Measurements from ENCODE around the gene NTRK2.

DNA sequence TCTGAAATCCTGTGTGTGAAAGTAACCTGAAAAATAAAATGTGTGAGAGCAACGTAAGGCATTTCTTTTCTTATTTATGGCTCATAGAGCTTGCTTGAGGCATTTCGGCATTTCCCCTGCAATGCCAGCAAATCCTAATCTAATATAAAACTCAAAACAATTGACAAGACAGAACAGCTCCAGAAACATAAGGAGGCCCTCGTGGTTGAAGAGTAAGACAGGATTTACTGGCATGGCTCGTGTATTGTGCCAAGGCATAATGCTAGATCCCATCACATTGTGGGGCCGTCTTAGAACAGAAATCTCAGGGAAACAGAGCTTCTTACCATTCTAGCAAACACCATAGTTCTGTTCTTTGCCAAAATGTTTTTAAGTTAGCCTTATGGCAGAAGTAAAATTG is 166.2 kb downstream of the NTRK2 start:
- TF ChIP-seq CTCF (IDR thresholded peaks at IDR 0.05; ENCODE audit: low read depth, low read length, poor library complexity, severe bottlenecking) (no peak), EZH2phosphoT487 (IDR thresholded peaks at IDR 0.05; ENCODE audit: borderline replicate concordance, low read length) (no peak)
